AG08396 (cell line): ENCODE results near the gene OSBPL10.

ENCODE experiments used
- DNase-seq: peaks from one replicate; pipeline ENCODE4 v3.0.0; 2012; ENCODE audit warnings: low spot score, mixed read lengths

The OSBPL10 gene

GRCh38 chr3:31988271-31988670, 7.2 kb upstream of the OSBPL10 start:
- DNase-seq, result no peak

- no peak for DNase-seq
Measured at GRCh38 chr3:31985831-31986230, 4.8 kb upstream of the OSBPL10 start.

GRCh38 chr3:31984321-31984720, 3.3 kb upstream of the OSBPL10 start:
- no peak for DNase-seq

GRCh38 chr3:31980530-31981205, 394 bp downstream of the OSBPL10 start:
- peak; percentile 48 for DNase-seq

GRCh38 chr3:31979001-31979697, 1.9 kb downstream of the OSBPL10 start:
- no peak for DNase-seq

GRCh38 chr3:31978553-31978952, 2.5 kb downstream of the OSBPL10 start:
- no peak for DNase-seq

- DNase-seq, result no peak
Measured at GRCh38 chr3:31977736-31978135, 3.3 kb downstream of the OSBPL10 start.

- no peak for DNase-seq
Measured at GRCh38 chr3:31976302-31976701, 4.8 kb downstream of the OSBPL10 start.

GRCh38 chr3:31974964-31975363, 6.1 kb downstream of the OSBPL10 start:
- DNase-seq, result no peak

GRCh38 chr3:31974471-31974870, 6.6 kb downstream of the OSBPL10 start:
- no peak for DNase-seq

- DNase-seq, result no peak
Measured at GRCh38 chr3:31973837-31974236, 7.2 kb downstream of the OSBPL10 start.

- DNase-seq, result no peak
Measured at GRCh38 chr3:31973081-31973480, 8.0 kb downstream of the OSBPL10 start.

GRCh38 chr3:31971607-31972006, 9.5 kb downstream of the OSBPL10 start:
- DNase-seq, result no peak

GRCh38 chr3:31968927-31969418, 12.1 kb downstream of the OSBPL10 start:
- peak; percentile 80 for DNase-seq

GRCh38 chr3:31968369-31968926, 12.6 kb downstream of the OSBPL10 start:
- DNase-seq, result peak; percentile 29

GRCh38 chr3:31967592-31967991, 13.5 kb downstream of the OSBPL10 start:
- no peak for DNase-seq

GRCh38 chr3:31966978-31967591, 14.0 kb downstream of the OSBPL10 start:
- no peak for DNase-seq

GRCh38 chr3:31962801-31963205, 18.3 kb downstream of the OSBPL10 start:
- DNase-seq, result no peak

GRCh38 chr3:31960793-31961431, 20.1 kb downstream of the OSBPL10 start:
- DNase-seq, result peak; percentile 34

- no peak for DNase-seq
Measured at GRCh38 chr3:31959951-31960792, 20.9 kb downstream of the OSBPL10 start.

- no peak for DNase-seq
Measured at GRCh38 chr3:31959251-31959650, 21.8 kb downstream of the OSBPL10 start.
